Activated CD8-positive, alpha-beta memory T cell treated with anti-CD3 and anti-CD28 coated beads for 4 hours (primary cell): ENCODE data around the gene CDK13.
"Not testable (repeated sequence)": the region's sequence is repeated elsewhere in the genome, so short reads cannot be mapped to it uniquely, and the experiment has no call there.

Experiments used
- DNase-seq, 2 donors: peaks; one replicate each; pipeline ENCODE4 v3.0.0-alpha.2; 2020; ENCODE audit warnings: low read depth in 2 of 2

Gene CDK13

GRCh38 chr7:40097728-40098127, 147.7 kb downstream of the CDK13 start:
- DNase-seq = no peak

GRCh38 chr7:40098810-40099209, 148.8 kb downstream of the CDK13 start:
- DNase-seq = no peak

GRCh38 chr7:40099837-40100236, 149.8 kb downstream of the CDK13 start:
- no peak for DNase-seq

- DNase-seq = no peak
Measured at GRCh38 chr7:40101201-40101600, 151.1 kb downstream of the CDK13 start.

- no peak for DNase-seq
Measured at GRCh38 chr7:40102897-40103296, 152.8 kb downstream of the CDK13 start.

GRCh38 chr7:40105879-40106473, 155.9 kb downstream of the CDK13 start:
- DNase-seq = no peak

- no peak for DNase-seq
Measured at GRCh38 chr7:40115936-40116335, 165.9 kb downstream of the CDK13 start.

GRCh38 chr7:40117199-40117598, 167.1 kb downstream of the CDK13 start:
- not testable (repeated sequence) for DNase-seq

GRCh38 chr7:40118201-40118600, 168.1 kb downstream of the CDK13 start:
- DNase-seq = not testable (repeated sequence)

GRCh38 chr7:40120020-40120419, 170.0 kb downstream of the CDK13 start:
- no peak for DNase-seq

- not testable (repeated sequence) for DNase-seq
Measured at GRCh38 chr7:40122100-40122939, 172.3 kb downstream of the CDK13 start.

- DNase-seq = no peak
Measured at GRCh38 chr7:40122940-40123254, 172.8 kb downstream of the CDK13 start.

- DNase-seq = no peak
Measured at GRCh38 chr7:40133561-40134427, 183.7 kb downstream of the CDK13 start.

GRCh38 chr7:40134428-40135316, 184.6 kb downstream of the CDK13 start, which contains the start of the genes MPLKIP and SUGCT:
MPLKIP (minus strand) TSS chr7:40134622; CDS start chr7:40134567, 55 bp downstream.
SUGCT (plus strand) TSS chr7:40135005.
- DNase-seq = peak; percentile 68 to 72

GRCh38 chr7:40135317-40135610, 185.2 kb downstream of the CDK13 start:
- DNase-seq = no peak

- DNase-seq = no peak
Measured at GRCh38 chr7:40137563-40137962, 187.5 kb downstream of the CDK13 start.

GRCh38 chr7:40138973-40139372, 188.9 kb downstream of the CDK13 start:
- DNase-seq = no peak

GRCh38 chr7:40139891-40140290, 189.8 kb downstream of the CDK13 start:
- DNase-seq = not testable (repeated sequence)

- not testable (repeated sequence) for DNase-seq
Measured at GRCh38 chr7:40141916-40142315, 191.9 kb downstream of the CDK13 start.

GRCh38 chr7:40145596-40146130, 195.6 kb downstream of the CDK13 start:
- DNase-seq = not testable (repeated sequence)
